Mammary epithelial cell (primary cell): ENCODE data around the gene CYTL1.
"Not testable (repeated sequence)": the region's sequence is repeated elsewhere in the genome, so short reads cannot be mapped to it uniquely, and the experiment has no call there.

Experiments
- EZH2 ChIP-seq: IDR thresholded peaks from 2 replicates; pipeline ENCODE4 v1.6.1; 2012; ENCODE audit warnings: low read length, inconsistent platforms, borderline replicate concordance
- TF ChIP-seq, protein P1 (sequence below), 2 donors: IDR thresholded peaks in 1 of 2; conservative IDR thresholded peaks in 1 of 2; 2 replicates each; pipeline ENCODE4 v1.5.1; 2011 to 2012; ENCODE audit warnings: inconsistent platforms in 2 of 2, low read length in 2 of 2, mild to moderate bottlenecking in 2 of 2, control low read depth in 1 of 2, low read depth in 1 of 2; ENCODE audit not compliant: insufficient read depth in 1 of 2; ENCODE audit errors: extremely low read depth in 1 of 2

DNA sequence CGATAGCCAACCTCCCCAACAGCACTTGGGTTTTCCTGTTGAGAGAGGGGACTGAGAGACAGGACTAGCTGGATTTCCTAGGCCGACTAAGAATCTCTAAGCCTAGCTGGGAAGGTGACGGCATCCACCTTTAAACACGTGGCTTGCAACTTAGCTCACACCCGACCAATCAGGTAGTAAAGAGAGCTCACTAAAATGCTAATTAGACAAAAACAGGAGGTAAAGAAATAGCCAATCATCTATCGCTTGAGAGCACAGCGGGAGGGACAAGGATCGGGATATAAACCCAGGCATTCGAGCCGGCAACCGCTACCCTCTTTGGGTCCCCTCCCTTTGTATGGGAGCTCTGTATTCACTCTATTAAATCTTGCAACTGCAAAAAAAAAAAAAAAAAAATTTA lies 12.3 kb downstream of the CYTL1 start:
- TF ChIP-seq, protein P1, sequence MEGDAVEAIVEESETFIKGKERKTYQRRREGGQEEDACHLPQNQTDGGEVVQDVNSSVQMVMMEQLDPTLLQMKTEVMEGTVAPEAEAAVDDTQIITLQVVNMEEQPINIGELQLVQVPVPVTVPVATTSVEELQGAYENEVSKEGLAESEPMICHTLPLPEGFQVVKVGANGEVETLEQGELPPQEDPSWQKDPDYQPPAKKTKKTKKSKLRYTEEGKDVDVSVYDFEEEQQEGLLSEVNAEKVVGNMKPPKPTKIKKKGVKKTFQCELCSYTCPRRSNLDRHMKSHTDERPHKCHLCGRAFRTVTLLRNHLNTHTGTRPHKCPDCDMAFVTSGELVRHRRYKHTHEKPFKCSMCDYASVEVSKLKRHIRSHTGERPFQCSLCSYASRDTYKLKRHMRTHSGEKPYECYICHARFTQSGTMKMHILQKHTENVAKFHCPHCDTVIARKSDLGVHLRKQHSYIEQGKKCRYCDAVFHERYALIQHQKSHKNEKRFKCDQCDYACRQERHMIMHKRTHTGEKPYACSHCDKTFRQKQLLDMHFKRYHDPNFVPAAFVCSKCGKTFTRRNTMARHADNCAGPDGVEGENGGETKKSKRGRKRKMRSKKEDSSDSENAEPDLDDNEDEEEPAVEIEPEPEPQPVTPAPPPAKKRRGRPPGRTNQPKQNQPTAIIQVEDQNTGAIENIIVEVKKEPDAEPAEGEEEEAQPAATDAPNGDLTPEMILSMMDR (conservative IDR thresholded peaks at IDR 0.05 in 1 of 2, IDR thresholded peaks at IDR 0.05 in 1 of 2; ENCODE audit: extremely low read depth in 1 of 2, insufficient read depth in 1 of 2, low read depth in 1 of 2, low read length in 2 of 2), result not testable (repeated sequence)
- not testable (repeated sequence) for TF ChIP-seq EZH2
